ENCODE data around the gene SARS1. TPM values are rescaled to one million over a fixed set of nuclear protein-coding genes. Genes with fewer than 3 reads are reported as not detected.

SARS1 gene
- total and polyA plus RNA-seq, 2 experiments from 2014 or later, result 353 to 365 TPM

DNA sequence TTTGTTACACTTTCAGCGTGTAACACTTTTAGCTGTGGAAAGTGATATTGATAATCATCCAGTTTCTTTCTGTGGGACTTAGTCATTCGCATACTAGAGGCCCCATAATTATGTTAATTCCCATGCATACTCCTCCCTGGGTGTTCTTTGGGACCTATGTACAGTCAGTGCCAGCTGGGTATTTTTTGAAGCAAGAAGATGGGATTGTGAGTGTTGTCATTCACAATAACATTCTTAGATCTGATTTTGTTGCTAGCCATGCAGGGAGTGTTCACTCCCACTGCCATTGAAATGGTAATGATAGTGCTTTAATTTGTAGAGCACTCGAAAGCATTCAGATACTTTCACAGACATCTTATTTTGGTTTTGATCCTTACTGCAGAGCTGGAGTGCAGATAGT lies 11.6 kb downstream of the SARS1 start:
- TF ChIP-seq EZH2phosphoT487 (IDR thresholded peaks at IDR 0.05; ENCODE audit: insufficient read depth, low read depth) (no peak), EZH2 (IDR thresholded peaks at IDR 0.05; ENCODE audit: insufficient read depth, poor library complexity, severe bottlenecking) (no peak)
- no peak overlapping the region for H3K27ac ChIP-seq
- H3K4me1 ChIP-seq (ENCODE audit: insufficient read depth), result peaks cover 11% of the 10 kb centered on the region; the same call in 1 of the 2 replicates
- H3F3A ChIP-seq (ENCODE audit: insufficient read depth), result peaks cover 21% of the 10 kb centered on the region; the same call in 1 of the 2 replicates
- no peaks in the 10 kb centered on the region for H3K27me3 ChIP-seq (replicated peaks; ENCODE audit: insufficient read depth)
- H3K9me2 ChIP-seq (ENCODE audit: insufficient read depth), result no peaks in the 10 kb centered on the region
- peaks cover 36% of the 10 kb centered on the region for H4K20me1 ChIP-seq (ENCODE audit: insufficient read depth)
- peaks cover 97% of the 10 kb centered on the region for H3K79me2 ChIP-seq (ENCODE audit: insufficient read depth)
- H3K4me3 ChIP-seq, result no peak overlapping the region
- no peak for DNase-seq
- WGBS, 2 experiments (ENCODE audit: low coverage in 1 of 2, low lambda C conversion rate in 2 of 2, missing lambda C conversion rate in 2 of 2), result 85 to 90% methylated on average over 3 of the region's 3 CpGs
- no peak overlapping the region for H3K4me2 ChIP-seq (ENCODE audit: unreplicated experiment)
- peaks cover 72% of the 10 kb centered on the region for H3K36me3 ChIP-seq (ENCODE audit: low read depth)
- no peak overlapping the region for H2AFZ ChIP-seq
- H3K9ac ChIP-seq, result no peak overlapping the region
- in situ Hi-C loops (cut with MboI), result no loop called here
- H3K9me3 ChIP-seq (ENCODE audit: low read depth), result no peaks in the 10 kb centered on the region

DNA sequence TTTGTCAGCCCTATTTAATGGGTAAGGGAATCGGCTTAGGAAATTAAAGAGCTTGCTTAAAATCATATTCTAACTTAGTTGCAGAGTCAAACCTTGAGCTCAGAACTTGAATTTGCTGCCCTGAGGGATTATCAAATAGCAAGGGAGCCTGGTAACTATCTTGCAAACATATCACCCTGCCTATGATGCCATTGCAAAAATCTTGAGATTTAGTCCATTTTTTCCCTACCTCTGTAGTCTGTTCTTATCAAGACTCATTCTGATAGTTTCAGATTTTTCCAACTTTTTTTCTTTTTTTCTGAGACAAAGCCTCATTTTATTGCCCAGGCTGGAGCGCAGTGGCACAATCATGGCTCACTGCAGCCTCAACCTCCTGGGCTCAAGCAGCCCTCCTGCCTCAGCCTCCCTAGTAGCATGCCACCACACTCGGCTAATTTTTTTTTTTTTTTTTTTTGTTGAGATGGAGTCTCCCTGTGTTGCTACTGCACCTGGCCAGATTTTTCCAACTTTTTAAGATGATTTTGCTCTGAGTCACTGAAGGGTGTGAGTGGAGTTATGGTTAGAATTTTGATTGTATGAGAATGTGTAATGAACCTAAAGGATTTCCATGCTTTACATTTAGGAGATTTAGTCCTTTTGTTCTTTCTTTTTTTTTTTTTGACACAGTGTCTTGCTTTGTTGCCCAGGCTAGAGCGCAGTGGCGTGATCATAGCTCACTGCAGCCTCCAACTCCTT lies 12.2 kb downstream of the SARS1 start:
- Histone ChIP-seq H3F3A (ENCODE audit: insufficient read depth) (peaks cover 19% of the 10 kb centered on the region; the same call in 1 of the 2 replicates), H3K4me2 (ENCODE audit: unreplicated experiment) (no peak overlapping the region), H3K4me3 (no peak overlapping the region), H3K4me1 (ENCODE audit: insufficient read depth) (peaks cover 11% of the 10 kb centered on the region; the same call in 1 of the 2 replicates), H3K9ac (no peak overlapping the region), H3K9me2 (ENCODE audit: insufficient read depth) (no peaks in the 10 kb centered on the region), H3K27ac (no peak overlapping the region), H3K9me3 (ENCODE audit: low read depth) (no peaks in the 10 kb centered on the region), H4K20me1 (ENCODE audit: insufficient read depth) (peaks cover 32% of the 10 kb centered on the region), H3K27me3 (replicated peaks; ENCODE audit: insufficient read depth) (no peaks in the 10 kb centered on the region), H3K36me3 (ENCODE audit: low read depth) (peaks cover 73% of the 10 kb centered on the region), H3K79me2 (ENCODE audit: insufficient read depth) (peaks cover 92% of the 10 kb centered on the region), H2AFZ (no peak overlapping the region)
- in situ Hi-C loops (cut with MboI), result no loop called here
- 92 to 96% methylated on average over 5 of the region's 5 CpGs for WGBS, 2 experiments (ENCODE audit: low coverage in 1 of 2, low lambda C conversion rate in 2 of 2, missing lambda C conversion rate in 2 of 2)
- no peak for TF ChIP-seq EZH2 (IDR thresholded peaks at IDR 0.05; ENCODE audit: insufficient read depth, poor library complexity, severe bottlenecking)
- no peak for TF ChIP-seq EZH2phosphoT487 (IDR thresholded peaks at IDR 0.05; ENCODE audit: insufficient read depth, low read depth)
- no peak for DNase-seq

DNA sequence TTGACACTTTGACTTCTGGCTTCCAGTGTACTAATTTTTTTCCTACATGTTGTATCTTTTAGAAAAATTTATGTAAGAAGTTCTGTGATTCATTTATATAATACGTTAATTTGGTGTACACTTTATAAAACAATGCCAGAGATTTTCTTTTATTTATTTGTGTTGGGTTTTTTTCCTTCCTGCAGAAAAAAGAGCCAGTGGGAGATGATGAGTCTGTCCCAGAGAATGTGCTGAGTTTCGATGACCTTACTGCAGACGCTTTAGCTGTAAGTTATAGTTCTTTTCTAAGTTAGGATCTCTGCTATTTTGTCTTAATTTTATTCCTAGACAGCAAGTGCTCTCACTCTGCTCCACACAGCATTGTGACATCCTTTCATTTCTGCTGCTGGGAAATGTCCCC lies 14.4 kb downstream of the SARS1 start:
- Histone ChIP-seq H3K27me3 (replicated peaks; ENCODE audit: insufficient read depth) (no peaks in the 10 kb centered on the region), H2AFZ (no peak overlapping the region), H4K20me1 (ENCODE audit: insufficient read depth) (peaks cover 21% of the 10 kb centered on the region), H3K9me3 (ENCODE audit: low read depth) (no peaks in the 10 kb centered on the region), H3K36me3 (ENCODE audit: low read depth) (peaks cover 78% of the 10 kb centered on the region), H3K9me2 (ENCODE audit: insufficient read depth) (no peaks in the 10 kb centered on the region), H3K4me2 (ENCODE audit: unreplicated experiment) (no peak overlapping the region), H3F3A (ENCODE audit: insufficient read depth) (peaks cover 25% of the 10 kb centered on the region), H3K27ac (no peak overlapping the region), H3K4me3 (no peak overlapping the region), H3K9ac (no peak overlapping the region), H3K79me2 (ENCODE audit: insufficient read depth) (peaks cover 91% of the 10 kb centered on the region), H3K4me1 (ENCODE audit: insufficient read depth) (peaks cover 11% of the 10 kb centered on the region; the same call in 1 of the 2 replicates)
- TF ChIP-seq EZH2phosphoT487 (IDR thresholded peaks at IDR 0.05; ENCODE audit: insufficient read depth, low read depth) (no peak), EZH2 (IDR thresholded peaks at IDR 0.05; ENCODE audit: insufficient read depth, poor library complexity, severe bottlenecking) (no peak)
- in situ Hi-C loops (cut with MboI), result no loop called here
- WGBS, 2 experiments (ENCODE audit: low coverage in 1 of 2, low lambda C conversion rate in 2 of 2, missing lambda C conversion rate in 2 of 2), result 59 to 78% methylated on average over 3 of the region's 3 CpGs
- DNase-seq, result no peak

DNA sequence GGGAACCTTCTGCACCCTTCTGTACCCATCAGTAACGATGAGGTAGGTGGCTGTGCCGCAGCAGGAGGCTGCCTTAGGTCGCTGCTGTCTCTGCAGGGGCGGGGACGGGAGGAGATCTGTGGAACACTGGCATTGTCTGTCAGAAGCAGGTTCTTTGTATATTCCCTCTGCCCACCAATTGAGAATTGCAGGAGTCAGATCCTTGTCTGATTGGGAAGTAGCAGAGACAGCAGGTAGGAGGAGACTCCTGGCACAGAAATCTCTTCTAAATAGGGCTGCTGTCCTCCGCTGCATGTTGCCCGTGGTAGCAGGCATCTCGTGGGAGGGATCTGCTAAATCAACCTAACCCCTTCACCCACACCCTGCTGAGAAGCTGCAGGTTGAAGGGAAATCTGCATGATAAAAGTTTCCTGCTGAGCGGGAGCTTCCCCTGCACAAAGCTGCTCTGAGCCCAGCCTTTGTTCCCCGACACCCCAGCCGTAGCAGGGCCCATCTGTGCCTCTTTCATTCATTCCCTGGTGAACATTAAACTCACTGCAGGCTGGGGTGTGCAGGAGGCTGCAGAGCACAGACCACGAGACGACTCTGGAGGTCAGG lies 15.9 kb downstream of the SARS1 start:
- Histone ChIP-seq H3K27me3 (replicated peaks; ENCODE audit: insufficient read depth) (no peaks in the 10 kb centered on the region), H3K27ac (no peak overlapping the region), H3K9me2 (ENCODE audit: insufficient read depth) (no peaks in the 10 kb centered on the region), H2AFZ (no peak overlapping the region), H3F3A (ENCODE audit: insufficient read depth) (peaks cover 16% of the 10 kb centered on the region), H3K4me1 (ENCODE audit: insufficient read depth) (peaks cover 11% of the 10 kb centered on the region; the same call in 1 of the 2 replicates), H3K4me3 (no peak overlapping the region), H3K9ac (no peak overlapping the region), H3K9me3 (ENCODE audit: low read depth) (no peaks in the 10 kb centered on the region), H3K4me2 (ENCODE audit: unreplicated experiment) (no peak overlapping the region), H3K79me2 (ENCODE audit: insufficient read depth) (peaks cover 86% of the 10 kb centered on the region), H3K36me3 (ENCODE audit: low read depth) (peaks cover 79% of the 10 kb centered on the region), H4K20me1 (ENCODE audit: insufficient read depth) (peaks cover 14% of the 10 kb centered on the region)
- no peak for DNase-seq
- 82 to 83% methylated on average over 13 of the region's 13 CpGs for WGBS, 2 experiments (ENCODE audit: low coverage in 1 of 2, low lambda C conversion rate in 2 of 2, missing lambda C conversion rate in 2 of 2)
- TF ChIP-seq EZH2phosphoT487 (IDR thresholded peaks at IDR 0.05; ENCODE audit: insufficient read depth, low read depth) (no peak), EZH2 (IDR thresholded peaks at IDR 0.05; ENCODE audit: insufficient read depth, poor library complexity, severe bottlenecking) (no peak)
- in situ Hi-C loops (cut with MboI), result no loop called here
